OCI-LY7 (cell line): Measurements from ENCODE around the gene COL18A1.

Experiments
- EZH2phosphoT487 ChIP-seq: fragments of 200-600 bp; sonication (generic); IDR thresholded peaks from 2 replicates; pipeline ENCODE4 v1.6.1; 2018; ENCODE audit warnings: low read depth, borderline replicate concordance, mild to moderate bottlenecking, mixed run types, antibody characterized with exemption, low read length, moderate library complexity, mixed read lengths
- TF ChIP-seq, protein P1 (sequence below): fragments of 200-600 bp; sonication (generic); conservative IDR thresholded peaks from 2 replicates; pipeline ENCODE4 v1.5.1; 2014; ENCODE audit warnings: mild to moderate bottlenecking, antibody characterized with exemption, low read length, moderate library complexity, mixed read lengths

DNA sequence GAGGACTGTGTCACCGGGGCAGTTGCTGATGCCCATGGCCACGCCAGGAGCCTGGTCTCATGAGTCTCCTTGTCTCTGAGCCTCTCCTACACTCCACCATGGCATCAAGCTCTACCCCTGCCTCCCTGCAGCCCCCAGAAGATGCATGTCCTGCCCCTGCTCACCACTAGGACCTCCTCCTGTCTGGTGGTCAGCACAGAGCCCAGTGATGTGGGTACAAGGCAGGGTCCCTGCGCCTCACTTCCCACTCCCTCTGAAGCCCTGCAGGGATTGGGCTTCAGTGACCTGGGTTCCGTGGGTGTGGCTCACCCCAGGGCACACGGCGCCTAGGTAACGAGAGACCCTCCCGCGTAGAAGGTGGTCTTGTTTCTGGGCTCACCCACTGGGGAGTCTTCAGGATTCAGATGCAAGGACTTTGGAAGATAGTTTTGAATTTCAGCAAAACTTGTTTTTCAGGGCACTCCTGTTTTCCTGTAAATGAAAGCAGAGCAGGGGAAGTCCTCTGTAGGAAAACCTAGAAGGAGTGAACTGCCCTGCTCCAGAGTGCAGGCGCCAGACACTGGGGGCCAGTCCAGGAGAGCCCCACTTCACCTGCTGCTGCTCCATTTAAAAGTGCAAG is 2.8 kb downstream of the COL18A1 start:
- TF ChIP-seq, protein P1, sequence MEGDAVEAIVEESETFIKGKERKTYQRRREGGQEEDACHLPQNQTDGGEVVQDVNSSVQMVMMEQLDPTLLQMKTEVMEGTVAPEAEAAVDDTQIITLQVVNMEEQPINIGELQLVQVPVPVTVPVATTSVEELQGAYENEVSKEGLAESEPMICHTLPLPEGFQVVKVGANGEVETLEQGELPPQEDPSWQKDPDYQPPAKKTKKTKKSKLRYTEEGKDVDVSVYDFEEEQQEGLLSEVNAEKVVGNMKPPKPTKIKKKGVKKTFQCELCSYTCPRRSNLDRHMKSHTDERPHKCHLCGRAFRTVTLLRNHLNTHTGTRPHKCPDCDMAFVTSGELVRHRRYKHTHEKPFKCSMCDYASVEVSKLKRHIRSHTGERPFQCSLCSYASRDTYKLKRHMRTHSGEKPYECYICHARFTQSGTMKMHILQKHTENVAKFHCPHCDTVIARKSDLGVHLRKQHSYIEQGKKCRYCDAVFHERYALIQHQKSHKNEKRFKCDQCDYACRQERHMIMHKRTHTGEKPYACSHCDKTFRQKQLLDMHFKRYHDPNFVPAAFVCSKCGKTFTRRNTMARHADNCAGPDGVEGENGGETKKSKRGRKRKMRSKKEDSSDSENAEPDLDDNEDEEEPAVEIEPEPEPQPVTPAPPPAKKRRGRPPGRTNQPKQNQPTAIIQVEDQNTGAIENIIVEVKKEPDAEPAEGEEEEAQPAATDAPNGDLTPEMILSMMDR = no peak
- no peak for TF ChIP-seq EZH2phosphoT487
